CD4-positive, CD25-positive, alpha-beta regulatory T cell (primary cell): ENCODE measurements around the gene KAT5. TPM values are rescaled to one million over a fixed set of nuclear protein-coding genes. Genes with fewer than 3 reads are reported as not detected.
"Not testable (repeated sequence)": the region's sequence is repeated elsewhere in the genome, so short reads cannot be mapped to it uniquely, and the experiment has no call there.

ENCODE experiments used
- ATAC-seq, 2 donors: fragments of 150-1000 bp; cut with Tn5 transposase; one replicate each; pipeline ENCODE4 v1.10.0; 2021; ENCODE audit warnings: low read depth in 2 of 2, moderate number of reproducible peaks in 2 of 2, moderate library complexity in 1 of 2
- DNase-seq, 3 donors: peaks; one replicate each; pipeline versions ENCODE4 v3.0.0 to v3.0.0-alpha.2; 2012 to 2022; ENCODE audit warnings: mixed read lengths in 1 of 3
- H3K27ac ChIP-seq: one replicate; pipeline ENCODE4 v1.7.0; 2013; ENCODE audit warnings: mild to moderate bottlenecking, low read length; ENCODE audit not compliant: insufficient read depth, poor library complexity, severe bottlenecking
- H3K27me3 ChIP-seq: one replicate; pipeline ENCODE4 v1.7.0; 2013; ENCODE audit warnings: low read length; ENCODE audit not compliant: control insufficient read depth, insufficient read depth
- H3K36me3 ChIP-seq: one replicate; pipeline ENCODE4 v1.7.0; 2013; ENCODE audit warnings: mild to moderate bottlenecking, low read length, moderate library complexity; ENCODE audit not compliant: control insufficient read depth, insufficient read depth
- H3K4me1 ChIP-seq: 2 replicates; pipeline ENCODE4 v1.7.0; 2013; ENCODE audit warnings: mild to moderate bottlenecking, low read length; ENCODE audit not compliant: insufficient read depth, control insufficient read depth, poor library complexity, severe bottlenecking
- H3K4me3 ChIP-seq: one replicate; pipeline ENCODE4 v1.7.0; 2013; ENCODE audit warnings: low read depth, mild to moderate bottlenecking, low read length, moderate library complexity
- H3K9me3 ChIP-seq, 2 experiments: 1 replicate in 1 of 2; 2 replicates in 1 of 2; pipeline ENCODE4 v1.7.0; 2013; ENCODE audit warnings: low read length in 2 of 2, mild to moderate bottlenecking in 1 of 2, moderate library complexity in 1 of 2; ENCODE audit not compliant: control insufficient read depth in 2 of 2
- H3K27ac Mint-ChIP-seq, 3 donors: one replicate each; pipeline ENCODE4 v1.8.0; 2020 to 2022; ENCODE audit warnings: mild to moderate bottlenecking in 3 of 3, mixed read lengths in 3 of 3, moderate library complexity in 2 of 3
- H3K27me3 Mint-ChIP-seq: one replicate; pipeline ENCODE4 v1.8.0; 2022; ENCODE audit warnings: mild to moderate bottlenecking, mixed read lengths
- H3K36me3 Mint-ChIP-seq: one replicate; pipeline ENCODE4 v1.8.0; 2020; ENCODE audit warnings: mixed read lengths
- H3K4me1 Mint-ChIP-seq, 4 donors: one replicate each; pipeline ENCODE4 v1.8.0; 2020 to 2022; ENCODE audit warnings: mixed read lengths in 4 of 4, mild to moderate bottlenecking in 1 of 4
- H3K4me3 Mint-ChIP-seq, 4 donors: one replicate each; pipeline ENCODE4 v1.8.0; 2020 to 2022; ENCODE audit warnings: mild to moderate bottlenecking in 4 of 4, mixed read lengths in 4 of 4, moderate library complexity in 3 of 4
- H3K9me3 Mint-ChIP-seq, 7 donors: one replicate each; pipeline ENCODE4 v1.8.0; 2020 to 2022; ENCODE audit warnings: mixed read lengths in 7 of 7, mild to moderate bottlenecking in 3 of 7, moderate library complexity in 2 of 7
- polyA plus RNA-seq, 4 donors: library from polyadenylated mRNA; unstranded; fragments of 300-500 nt; fragmentation: Illumina TruSeq; gene quantifications; one replicate each; pipeline ENCODE4 v1.2.3, GENCODE V29; 2021
- total RNA-seq: library from RNA; stranded (reverse); gene quantifications from one replicate; pipeline ENCODE4 v1.2.3, GENCODE V29; 2022

Gene KAT5
- total and polyA plus RNA-seq, 5 donors from 2014 or later: 45.4 to 127 (median 56.6) TPM

DNA sequence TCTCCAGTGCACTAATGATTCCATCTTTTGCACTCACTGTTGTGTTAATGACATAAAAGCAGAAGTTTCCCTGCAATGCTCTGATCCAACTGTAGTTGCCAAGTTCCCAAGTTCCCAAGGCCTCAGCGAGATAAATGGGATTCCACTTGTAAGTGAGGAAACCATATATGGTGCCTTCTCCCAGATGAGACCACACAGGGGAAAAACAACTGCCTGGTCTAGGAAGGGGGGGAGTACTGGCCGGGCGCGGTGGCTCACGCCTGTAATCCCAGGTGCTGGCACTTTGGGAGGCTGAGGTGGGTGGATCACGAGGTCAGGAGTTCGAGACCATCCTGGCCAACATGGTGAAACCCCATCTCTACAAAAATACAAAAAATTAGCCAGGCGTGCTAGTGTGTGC is 26.1 kb upstream of the KAT5 start:
- Mint-ChIP-seq H3K36me3 (no peaks in the 10 kb centered on the region), H3K27ac (no peak overlapping the region), H3K4me1 (no peaks in the 10 kb centered on the region), H3K4me3 (no peak overlapping the region), H3K9me3 (no peaks in the 10 kb centered on the region), H3K27me3 (peaks cover 9% of the 10 kb centered on the region)
- Histone ChIP-seq H3K4me1 (no peaks in the 10 kb centered on the region), H3K9me3 (no peaks in the 10 kb centered on the region), H3K36me3 (no peaks in the 10 kb centered on the region), H3K4me3 (no peak overlapping the region), H3K27ac (no peak overlapping the region), H3K27me3 (peaks cover 7% of the 10 kb centered on the region)
- DNase-seq (no peak), ATAC-seq (no peak)

DNA sequence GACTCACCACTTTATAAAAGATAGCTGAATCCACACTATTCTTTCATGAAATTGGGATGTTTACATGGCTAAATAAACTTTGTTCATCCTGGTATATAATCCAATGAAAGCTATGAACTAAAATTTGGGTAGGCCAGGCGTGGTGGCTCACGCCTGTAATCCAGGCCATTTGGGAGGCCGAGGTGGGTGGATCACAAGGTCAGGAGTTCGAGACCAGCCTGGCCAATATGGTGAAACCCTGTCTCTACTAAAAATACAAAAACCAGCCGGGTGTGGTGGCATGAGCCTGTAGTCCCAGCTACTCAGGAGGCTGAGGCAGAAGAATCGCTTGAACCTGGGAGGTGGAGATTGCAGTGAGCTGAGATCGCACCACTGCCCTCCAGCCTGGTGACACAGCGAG is 20.2 kb upstream of the KAT5 start:
- not testable (repeated sequence) for H3K4me3 ChIP-seq, H3K36me3 ChIP-seq, H3K36me3 Mint-ChIP-seq, H3K27ac ChIP-seq, ATAC-seq, H3K4me3 Mint-ChIP-seq, DNase-seq, H3K4me1 ChIP-seq, H3K4me1 Mint-ChIP-seq, H3K9me3 Mint-ChIP-seq, H3K9me3 ChIP-seq, H3K27me3 ChIP-seq, H3K27ac Mint-ChIP-seq
- peaks cover 13% of the 10 kb centered on the region for H3K27me3 Mint-ChIP-seq

DNA sequence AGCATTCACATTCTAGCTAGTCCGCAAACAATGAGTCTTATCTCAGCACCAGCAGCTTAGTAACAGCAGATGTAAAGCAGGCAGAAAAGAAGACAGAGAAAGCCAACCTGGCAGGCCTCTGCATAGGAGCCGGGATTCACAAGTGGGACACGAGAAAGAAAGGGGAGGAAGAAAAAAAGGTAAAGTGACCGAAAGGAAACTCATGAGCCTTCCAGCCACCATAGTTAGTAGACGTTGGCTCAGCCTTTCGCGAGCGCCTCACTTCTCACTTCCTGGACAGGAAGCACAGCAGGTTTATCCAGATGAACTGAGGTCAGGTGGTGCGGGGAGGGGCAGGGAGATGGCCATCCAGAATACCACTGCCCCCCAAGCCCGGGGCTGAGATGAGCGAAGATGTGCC is 19.7 kb upstream of the KAT5 start:
- H3K4me1 ChIP-seq: no peaks in the 10 kb centered on the region
- no peak overlapping the region for H3K4me3 ChIP-seq
- H3K4me3 Mint-ChIP-seq: no peak overlapping the region
- ATAC-seq (no peak), DNase-seq (no peak)
- peaks cover 15% of the 10 kb centered on the region for H3K27me3 Mint-ChIP-seq
- no peaks in the 10 kb centered on the region for H3K9me3 ChIP-seq
- H3K36me3 ChIP-seq: no peaks in the 10 kb centered on the region
- no peaks in the 10 kb centered on the region for H3K9me3 Mint-ChIP-seq
- H3K27ac ChIP-seq: no peak overlapping the region
- peak overlapping the region in 1 of 3 donors; percentile 1 for H3K27ac Mint-ChIP-seq
- peaks cover 2% of the 10 kb centered on the region for H3K27me3 ChIP-seq
- H3K36me3 Mint-ChIP-seq: no peaks in the 10 kb centered on the region
- H3K4me1 Mint-ChIP-seq: peaks cover 0 to 2% (median 0%) of the 10 kb centered on the region in 4 donors

DNA sequence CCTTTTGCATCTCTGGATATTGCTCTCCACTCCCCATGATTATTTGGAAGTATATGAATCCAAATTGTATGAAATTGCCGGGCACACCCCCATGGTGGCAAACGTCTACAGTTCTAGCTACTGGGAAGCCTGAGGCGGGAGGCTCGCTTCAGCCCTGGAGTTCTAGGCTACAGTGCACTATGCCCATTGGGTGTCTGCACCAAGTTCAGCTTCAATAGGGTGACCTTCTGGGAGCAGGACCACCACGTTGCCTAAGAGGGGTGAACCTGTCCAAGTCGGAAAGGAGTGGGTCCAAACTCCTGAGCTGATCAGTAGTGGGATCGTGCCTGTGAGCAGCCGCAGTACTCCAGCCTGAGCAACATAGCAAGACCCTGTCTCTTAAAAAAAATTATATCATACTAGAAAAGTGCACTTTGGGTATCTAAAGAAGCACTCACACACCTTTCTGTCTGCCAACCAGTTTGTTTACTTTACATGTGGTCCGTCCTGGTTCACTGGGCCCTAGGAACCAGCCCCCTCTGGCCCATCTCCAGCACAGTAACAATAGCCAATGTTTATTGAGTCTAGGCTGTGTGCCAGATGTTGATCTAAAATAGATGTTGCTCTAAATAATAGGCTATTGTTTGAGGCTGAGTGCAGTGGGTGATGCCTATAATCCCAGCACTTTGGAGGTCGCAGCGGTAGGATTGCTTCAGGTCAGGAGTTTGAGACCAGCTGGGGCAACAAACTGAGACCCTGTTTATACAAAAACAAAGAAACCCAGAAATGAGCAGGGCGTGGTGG is 16.4 kb upstream of the KAT5 start:
- no peak overlapping the region for H3K4me3 ChIP-seq
- H3K9me3 ChIP-seq: no peaks in the 10 kb centered on the region
- H3K9me3 Mint-ChIP-seq: no peaks in the 10 kb centered on the region
- no peak overlapping the region for H3K27ac ChIP-seq
- peaks cover 0 to 2% (median 0%) of the 10 kb centered on the region in 4 donors for H3K4me1 Mint-ChIP-seq
- H3K27ac Mint-ChIP-seq: peak overlapping the region in 1 of 3 donors; percentile 50
- H3K36me3 ChIP-seq: no peaks in the 10 kb centered on the region
- DNase-seq (no peak), ATAC-seq (no peak)
- no peak overlapping the region for H3K4me3 Mint-ChIP-seq
- peaks cover 35% of the 10 kb centered on the region for H3K27me3 Mint-ChIP-seq
- no peaks in the 10 kb centered on the region for H3K36me3 Mint-ChIP-seq
- H3K4me1 ChIP-seq: no peaks in the 10 kb centered on the region
- peaks cover 5% of the 10 kb centered on the region for H3K27me3 ChIP-seq

DNA sequence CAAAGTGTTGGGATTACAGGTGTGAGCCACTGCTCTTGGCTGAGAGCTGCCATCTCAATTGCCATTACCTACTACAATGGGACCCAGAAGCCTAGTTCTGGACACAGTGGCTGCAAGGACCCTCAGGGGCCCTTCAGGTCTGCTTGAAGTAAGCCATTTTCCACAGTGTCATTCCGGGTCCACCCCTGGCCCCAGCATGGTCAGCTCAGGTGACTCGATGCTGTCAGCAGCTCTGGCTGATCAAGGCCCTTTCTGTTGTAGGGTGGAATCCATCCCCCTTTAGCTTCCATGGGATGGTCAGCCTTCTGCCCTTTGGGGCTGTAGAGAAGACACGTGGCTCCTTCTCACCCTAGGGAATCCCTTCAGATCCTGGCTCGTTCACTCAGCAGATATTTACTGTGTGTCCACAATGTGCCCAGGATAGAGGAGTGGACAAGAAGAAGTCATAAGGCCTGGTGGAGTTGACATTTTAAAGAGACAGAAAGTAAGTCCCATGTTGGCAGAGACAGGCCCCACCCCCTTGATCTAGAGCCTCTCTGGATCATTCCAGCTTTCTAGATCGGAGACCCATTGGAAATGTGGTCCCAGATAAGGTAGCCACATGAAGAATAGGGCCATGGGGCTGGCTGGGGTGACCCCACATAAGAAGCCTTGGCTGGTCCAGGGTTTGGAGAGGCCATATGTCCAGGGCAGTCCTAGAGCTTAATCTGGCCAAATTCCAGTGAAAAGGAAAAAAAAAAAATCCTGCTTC is 15.1 kb upstream of the KAT5 start:
- no peak overlapping the region for H3K27ac ChIP-seq
- ATAC-seq: no peak
- no peaks in the 10 kb centered on the region for H3K36me3 Mint-ChIP-seq
- no peaks in the 10 kb centered on the region for H3K36me3 ChIP-seq
- no peak overlapping the region for H3K4me3 ChIP-seq
- peaks cover 39% of the 10 kb centered on the region for H3K27me3 Mint-ChIP-seq
- no peak for DNase-seq
- H3K4me3 Mint-ChIP-seq: no peak overlapping the region
- H3K9me3 Mint-ChIP-seq: no peaks in the 10 kb centered on the region
- H3K27me3 ChIP-seq: peaks cover 9% of the 10 kb centered on the region
- peak overlapping the region in 1 of 3 donors; percentile 60 for H3K27ac Mint-ChIP-seq
- peaks cover 0 to 2% (median 0%) of the 10 kb centered on the region in 4 donors for H3K4me1 Mint-ChIP-seq
- no peaks in the 10 kb centered on the region for H3K4me1 ChIP-seq
- H3K9me3 ChIP-seq: no peaks in the 10 kb centered on the region

DNA sequence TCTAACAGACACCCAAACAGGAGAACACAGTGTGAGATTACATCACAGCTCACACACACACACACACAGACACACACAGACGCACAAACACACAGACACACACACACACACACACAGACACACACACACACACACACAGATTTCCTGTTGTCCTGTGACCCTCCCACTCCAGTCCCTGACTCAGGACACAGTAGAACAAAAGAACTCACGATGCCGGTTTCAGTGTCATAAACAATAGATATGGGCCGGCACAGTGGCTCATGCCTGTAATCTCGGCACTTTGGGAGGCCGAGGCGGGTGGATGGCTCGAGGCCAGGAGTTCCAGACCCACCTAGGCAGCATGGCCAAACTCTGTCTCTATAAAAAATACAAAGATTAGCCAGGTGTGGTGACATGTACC is 13.8 kb upstream of the KAT5 start:
- no peak for DNase-seq
- H3K27ac Mint-ChIP-seq: peak overlapping the region in 1 of 3 donors; percentile 41
- peaks cover 43% of the 10 kb centered on the region for H3K27me3 Mint-ChIP-seq

DNA sequence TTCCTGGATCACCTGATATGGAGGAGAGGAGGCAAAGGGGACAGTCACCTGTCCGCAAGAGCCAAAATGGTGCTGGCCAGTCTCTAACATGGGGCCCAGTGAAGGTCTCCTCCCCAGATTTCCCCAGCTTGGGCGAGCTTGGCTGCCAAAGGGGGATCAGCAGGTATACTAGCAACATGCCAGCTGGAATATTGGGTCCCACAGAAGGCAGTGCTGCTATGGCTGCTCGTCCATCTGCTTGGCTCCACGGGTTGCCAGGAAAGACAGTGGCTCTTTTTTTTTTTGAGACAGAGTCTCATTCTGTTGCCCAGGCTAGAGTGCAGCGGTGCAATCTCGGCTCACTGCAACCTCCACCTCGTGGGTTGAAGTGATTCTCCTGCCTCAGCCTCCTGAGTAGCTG is 12.7 kb upstream of the KAT5 start:
- Mint-ChIP-seq H3K27me3 (peaks cover 41% of the 10 kb centered on the region), H3K4me1 (no peaks in the 10 kb centered on the region), H3K36me3 (no peaks in the 10 kb centered on the region), H3K9me3 (no peaks in the 10 kb centered on the region), H3K27ac (no peak overlapping the region), H3K4me3 (no peak overlapping the region)
- no peak for DNase-seq
- H3K27me3 ChIP-seq: peaks cover 13% of the 10 kb centered on the region
- H3K4me3 ChIP-seq: no peak overlapping the region
- H3K36me3 ChIP-seq: no peaks in the 10 kb centered on the region
- H3K27ac ChIP-seq: no peak overlapping the region
- no peak for ATAC-seq
- no peaks in the 10 kb centered on the region for H3K9me3 ChIP-seq
- no peaks in the 10 kb centered on the region for H3K4me1 ChIP-seq

More for the DNA sequence above, 13.8 kb upstream of the KAT5 start:
- H3K4me3 Mint-ChIP-seq: no peak overlapping the region
- no peaks in the 10 kb centered on the region for H3K9me3 ChIP-seq
- no peaks in the 10 kb centered on the region for H3K4me1 ChIP-seq
- H3K27ac ChIP-seq: no peak overlapping the region
- H3K36me3 Mint-ChIP-seq: no peaks in the 10 kb centered on the region
- H3K36me3 ChIP-seq: no peaks in the 10 kb centered on the region
- ATAC-seq: no peak
- no peaks in the 10 kb centered on the region for H3K9me3 Mint-ChIP-seq
- H3K27me3 ChIP-seq: peaks cover 13% of the 10 kb centered on the region
- H3K4me1 Mint-ChIP-seq: no peaks in the 10 kb centered on the region
- no peak overlapping the region for H3K4me3 ChIP-seq
